HG03108 (cell line): ENCODE data around the gene GSK3B.

Experiments
- ATAC-seq: cut with Tn5 transposase; IDR thresholded peaks from one replicate; pipeline ENCODE4 v1.9.1; 2021; ENCODE audit warnings: moderate library complexity; ENCODE audit not compliant: unreplicated experiment

The GSK3B gene

DNA sequence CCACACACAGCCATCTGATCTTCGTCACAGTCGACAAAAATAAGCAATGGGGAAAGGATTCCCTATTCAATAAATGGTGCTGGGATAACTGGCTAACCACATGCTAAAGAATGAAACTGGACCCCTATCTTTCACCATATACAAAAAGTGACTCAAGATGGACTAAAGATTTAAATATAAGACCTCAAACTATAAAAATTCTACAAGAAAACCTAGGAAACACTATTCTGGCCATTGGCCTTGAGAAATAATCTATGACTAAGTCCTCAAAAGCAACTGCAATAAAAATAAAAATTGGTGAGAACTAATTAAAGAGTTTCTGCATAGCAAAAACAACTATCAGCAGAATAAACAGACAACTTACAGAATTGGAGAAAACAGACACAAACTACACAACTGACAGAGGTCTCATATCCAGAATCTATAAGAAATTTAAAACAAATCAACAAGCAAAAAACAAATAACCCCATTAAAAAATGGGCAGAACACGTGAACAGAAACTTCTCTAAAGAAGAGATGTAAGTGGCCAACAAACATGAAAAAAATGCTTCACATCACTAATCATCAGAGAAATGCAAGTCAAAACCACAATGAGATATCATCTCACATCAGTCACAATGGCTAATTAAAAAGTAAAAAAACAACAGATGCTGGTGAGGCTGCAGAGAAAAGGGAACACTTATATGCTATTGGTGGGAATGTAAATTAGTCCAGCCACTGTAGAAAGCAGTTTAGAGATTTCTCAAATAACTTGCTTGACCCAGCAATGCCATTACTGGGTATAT is 208.3 kb downstream of the GSK3B start:
- no peak for ATAC-seq

DNA sequence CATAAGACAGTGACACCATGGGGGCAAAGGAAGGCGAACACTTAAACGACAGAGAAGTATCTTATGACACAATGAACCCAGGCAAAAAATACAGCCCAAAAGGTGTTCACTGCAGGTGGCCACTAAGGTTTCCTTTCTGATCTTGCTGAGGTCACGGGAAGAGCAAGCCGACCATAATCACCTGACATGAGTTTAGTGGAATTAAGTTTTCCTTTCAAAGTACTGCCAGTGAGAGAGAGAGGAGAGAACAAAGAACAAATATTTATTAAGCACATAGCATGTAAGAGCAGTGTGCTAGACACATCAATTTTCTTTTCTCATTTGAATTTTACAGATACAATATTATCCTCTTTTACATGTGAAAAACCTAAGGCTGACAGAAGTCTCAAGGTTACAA is 210.1 kb downstream of the GSK3B start:
- ATAC-seq: no peak

DNA sequence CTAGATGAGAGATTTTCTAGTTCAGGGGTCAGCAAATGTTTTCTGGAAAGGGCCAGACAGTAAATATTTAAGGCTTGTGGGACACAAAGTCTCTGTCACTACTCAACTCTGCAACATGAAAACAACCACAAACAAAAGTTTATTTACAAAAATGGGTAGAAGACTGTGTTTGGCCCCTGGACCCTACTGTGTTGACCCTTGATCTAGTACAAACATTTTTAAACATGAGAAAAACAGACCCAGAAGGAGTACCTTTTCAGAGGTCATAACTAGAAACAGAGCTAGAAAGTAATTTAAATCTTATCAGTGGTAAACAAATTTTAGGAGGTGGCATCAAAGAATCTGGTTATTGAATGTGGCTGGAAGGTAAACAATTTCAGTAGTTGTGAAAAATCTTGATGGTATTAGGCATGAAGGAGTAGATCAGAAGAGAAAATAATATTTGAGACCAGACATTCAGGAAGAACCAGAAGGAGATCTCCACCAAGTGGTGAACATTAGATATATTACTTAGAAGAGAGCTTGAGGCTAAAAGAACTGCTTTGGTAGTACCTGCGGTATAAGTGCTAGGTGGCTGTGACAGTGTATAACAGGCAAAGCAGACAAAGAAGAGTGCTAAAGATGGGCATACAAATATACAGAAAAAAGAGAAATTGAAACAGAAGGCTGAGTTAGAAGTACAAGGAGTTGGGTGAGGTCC is 210.6 kb downstream of the GSK3B start:
- no peak for ATAC-seq

DNA sequence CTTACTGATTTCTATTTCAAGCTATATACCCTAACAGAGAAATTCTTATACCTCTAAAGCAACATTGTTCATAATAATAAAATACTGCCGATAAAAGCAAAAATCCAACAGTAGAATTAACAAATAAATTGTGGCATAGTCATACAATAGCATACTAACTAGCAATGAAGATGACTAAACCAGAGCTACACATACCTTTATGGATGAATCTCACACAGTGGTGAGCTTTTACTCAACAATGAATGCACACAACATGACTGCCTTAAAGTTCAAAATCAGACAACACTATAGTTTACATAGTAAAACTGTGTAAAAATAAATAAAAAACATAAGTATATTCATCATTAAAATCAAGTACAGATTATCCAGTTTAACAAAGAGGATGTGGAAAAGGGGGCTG is 213.3 kb downstream of the GSK3B start:
- no peak for ATAC-seq

DNA sequence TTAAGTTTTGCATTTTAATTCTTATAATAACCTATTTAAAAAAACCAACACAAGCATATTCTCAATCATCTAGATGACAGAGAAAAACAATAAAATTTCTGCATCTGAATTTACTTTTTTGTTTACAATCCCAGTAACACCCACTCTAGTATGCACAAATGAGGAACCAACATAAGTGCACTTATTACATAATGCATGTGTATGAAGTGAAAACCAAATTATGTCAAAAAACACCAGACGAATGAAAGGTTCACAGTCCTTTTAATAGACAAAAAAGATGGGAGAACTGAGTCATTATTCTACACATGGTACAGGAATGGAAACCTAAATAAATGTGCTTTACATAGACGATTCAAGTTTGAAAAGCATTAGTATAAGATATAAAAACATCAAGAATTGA is 220.6 kb downstream of the GSK3B start:
- no peak for ATAC-seq

DNA sequence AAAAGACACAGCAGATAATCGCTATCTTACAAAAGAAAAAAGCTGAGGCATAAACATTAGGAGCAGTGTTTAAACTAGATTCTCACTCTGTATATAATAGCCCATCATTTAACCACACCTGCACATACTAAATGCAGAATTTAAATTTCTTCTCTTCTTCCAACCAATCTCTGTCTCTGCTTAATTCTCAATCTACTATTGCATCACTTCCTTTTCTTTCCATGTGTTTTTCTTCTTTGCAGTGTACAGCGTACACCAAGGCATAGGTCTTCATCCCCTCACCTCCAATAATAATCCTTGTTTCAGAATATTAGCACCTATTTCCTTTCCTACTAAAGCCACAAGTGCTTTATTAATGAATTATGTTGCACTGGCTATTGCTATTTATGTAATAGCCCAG is 221.5 kb downstream of the GSK3B start:
- no peak for ATAC-seq

DNA sequence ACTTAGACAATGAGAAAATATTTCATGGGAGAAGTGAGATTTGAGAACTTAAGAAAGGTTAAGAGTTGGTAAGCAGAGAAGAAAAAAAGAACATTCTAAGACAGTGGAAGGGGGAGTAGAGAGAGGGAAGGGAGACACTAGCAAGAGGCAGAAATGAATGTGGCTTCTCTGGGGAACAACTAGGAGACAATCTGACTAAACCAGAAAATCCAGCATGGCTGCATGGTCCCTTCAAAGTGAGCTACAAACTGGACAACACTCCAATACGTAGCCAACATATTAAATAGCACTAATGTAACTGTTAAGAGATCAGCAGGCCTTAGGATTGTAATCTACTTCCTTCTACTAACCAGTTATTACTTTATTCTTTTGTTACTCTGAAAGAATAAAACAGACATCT is 222.7 kb downstream of the GSK3B start:
- ATAC-seq: no peak

DNA sequence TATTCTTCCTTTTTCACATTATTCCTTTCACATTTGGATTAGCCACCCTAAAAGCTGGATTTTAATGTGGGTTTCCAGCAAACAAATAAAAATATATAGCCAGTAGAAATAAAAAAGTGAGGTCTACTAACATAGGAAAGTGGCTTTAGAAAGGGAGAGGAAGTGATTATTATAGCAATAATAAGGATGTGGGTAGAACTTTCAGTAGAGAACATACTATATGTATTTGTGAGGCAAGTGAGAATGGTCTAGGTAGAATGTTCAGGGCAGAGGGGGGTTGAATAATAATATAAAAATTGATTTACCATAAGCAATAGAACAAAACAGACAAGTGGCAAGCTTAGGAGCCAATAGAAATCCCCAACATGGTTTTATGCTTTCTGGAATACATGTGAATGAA is 223.7 kb downstream of the GSK3B start:
- no peak for ATAC-seq

DNA sequence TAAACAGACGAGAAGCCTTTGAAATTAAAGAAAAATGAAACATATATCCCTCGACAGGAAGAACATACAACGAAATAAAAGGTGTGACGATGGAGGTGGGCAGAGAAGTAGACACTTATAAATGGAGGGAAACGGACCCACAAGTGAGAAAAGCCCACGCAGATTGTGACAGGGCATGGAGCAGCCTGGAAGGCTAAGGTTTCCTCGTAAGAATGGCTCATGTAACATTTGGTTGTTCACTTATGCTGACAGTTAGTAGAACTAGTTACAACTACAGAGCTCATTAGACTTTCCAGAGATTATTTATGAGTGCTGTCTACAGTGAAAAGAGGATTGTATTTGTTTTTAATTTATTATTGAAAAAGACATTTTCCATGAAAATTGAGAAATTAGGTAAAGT is 229.8 kb downstream of the GSK3B start:
- no peak for ATAC-seq

DNA sequence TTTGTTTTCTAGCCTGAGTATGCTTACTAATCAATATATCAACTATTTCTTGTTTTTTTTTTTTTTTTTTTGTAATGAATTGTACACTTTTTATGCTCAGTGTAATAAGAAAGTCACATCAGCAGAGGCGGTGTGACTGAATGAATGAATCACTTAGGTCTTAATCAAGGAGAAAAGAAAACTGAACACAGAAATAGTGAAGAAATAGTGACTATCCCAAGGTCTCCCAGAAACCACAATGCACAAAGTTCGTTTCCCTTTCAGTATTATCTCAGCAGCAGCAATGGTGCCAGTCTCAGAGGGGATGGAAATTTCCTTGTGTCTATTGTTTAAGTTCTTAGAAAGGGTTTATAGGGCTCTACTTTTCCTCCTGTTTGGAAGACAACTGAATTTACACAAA is 231.6 kb downstream of the GSK3B start:
- no peak for ATAC-seq

DNA sequence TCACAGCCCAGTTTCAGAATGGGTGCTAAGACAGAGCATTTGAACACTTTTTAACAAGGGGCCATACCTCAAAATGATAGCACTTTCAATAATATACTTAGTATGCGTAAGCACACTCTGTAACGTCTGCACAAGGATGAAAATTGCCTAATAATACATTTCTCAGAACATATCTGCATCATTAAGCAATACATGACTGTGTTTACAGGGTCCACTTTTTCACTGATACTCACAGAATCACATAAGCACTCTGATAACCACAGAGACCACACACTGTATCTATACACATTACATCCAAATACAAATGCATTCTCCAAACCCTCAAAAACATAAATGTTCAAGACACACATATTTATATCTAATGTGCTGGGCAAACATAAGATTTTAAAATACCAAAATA is 232.6 kb downstream of the GSK3B start:
- no peak for ATAC-seq

DNA sequence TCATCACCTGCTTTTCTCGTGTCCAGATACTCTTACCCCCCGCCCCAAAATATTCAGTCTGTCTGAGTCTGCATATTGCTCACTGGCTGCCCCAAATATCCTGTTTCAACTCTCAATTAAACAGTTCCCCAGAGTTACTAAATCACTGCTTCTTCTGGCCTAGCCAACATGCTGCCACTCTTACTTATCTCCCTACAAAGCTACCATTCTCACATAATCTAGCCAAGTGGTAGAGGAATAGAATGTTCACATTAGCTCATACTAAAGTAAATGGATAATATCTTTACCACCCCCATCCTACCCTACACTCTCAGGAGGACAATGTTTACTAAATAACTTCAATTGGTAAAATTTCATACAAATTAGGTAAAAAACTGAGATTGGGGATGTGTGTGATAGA is 234.5 kb downstream of the GSK3B start:
- no peak for ATAC-seq

DNA sequence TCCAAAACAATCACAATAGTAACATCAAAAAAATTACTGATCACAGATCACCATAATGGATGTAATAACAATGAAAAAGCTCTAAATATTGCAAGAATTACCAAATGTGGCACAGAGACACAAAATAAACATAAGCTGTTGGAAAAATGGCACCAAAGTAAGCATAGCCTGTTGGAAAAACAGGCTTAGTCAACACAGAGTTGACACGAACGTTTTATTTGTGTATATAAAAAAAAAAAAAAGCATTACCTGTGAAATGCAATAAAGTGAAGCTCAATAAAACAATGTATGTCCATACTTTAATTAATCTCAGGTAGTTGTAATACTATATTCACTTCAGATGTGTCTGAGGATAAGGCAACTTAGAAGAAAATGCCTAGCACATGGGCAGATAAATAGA is 235.3 kb downstream of the GSK3B start:
- ATAC-seq: no peak

DNA sequence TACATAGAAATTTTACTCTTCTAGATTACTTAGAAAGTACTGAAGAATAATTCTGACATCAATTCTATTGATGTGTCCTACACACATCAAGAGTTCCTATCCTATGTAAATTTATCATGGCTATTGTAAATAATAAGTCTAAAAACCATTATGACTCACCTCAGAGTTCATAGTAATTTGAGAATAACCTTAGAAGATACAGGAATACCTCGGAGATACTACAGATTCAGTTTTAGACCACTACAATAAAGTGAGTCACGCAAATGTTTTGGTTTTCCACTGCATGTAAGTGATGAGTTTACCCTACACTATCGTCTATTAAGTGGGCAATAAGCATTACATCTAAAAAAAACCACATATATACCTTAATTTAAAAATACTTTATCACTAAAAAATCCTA is 237.6 kb downstream of the GSK3B start:
- ATAC-seq: no peak

DNA sequence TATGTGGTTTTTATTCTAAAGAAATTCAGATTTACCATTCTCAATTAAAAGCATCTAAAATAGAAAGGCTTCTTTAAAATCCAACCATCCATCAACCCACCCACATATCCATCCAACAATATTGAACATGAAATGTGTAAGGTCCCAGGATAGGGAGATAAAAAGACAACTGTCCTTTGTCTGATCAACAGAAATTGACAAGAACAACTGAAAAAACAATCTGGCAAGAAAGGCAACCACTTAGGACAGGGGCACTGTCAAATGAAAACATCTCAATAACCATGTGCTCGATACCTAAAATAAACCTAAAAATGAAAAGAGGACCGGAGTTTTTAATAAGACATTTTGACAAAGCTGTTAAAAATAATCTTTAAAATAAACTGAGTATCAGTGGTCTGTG is 245.1 kb downstream of the GSK3B start:
- ATAC-seq: no peak

DNA sequence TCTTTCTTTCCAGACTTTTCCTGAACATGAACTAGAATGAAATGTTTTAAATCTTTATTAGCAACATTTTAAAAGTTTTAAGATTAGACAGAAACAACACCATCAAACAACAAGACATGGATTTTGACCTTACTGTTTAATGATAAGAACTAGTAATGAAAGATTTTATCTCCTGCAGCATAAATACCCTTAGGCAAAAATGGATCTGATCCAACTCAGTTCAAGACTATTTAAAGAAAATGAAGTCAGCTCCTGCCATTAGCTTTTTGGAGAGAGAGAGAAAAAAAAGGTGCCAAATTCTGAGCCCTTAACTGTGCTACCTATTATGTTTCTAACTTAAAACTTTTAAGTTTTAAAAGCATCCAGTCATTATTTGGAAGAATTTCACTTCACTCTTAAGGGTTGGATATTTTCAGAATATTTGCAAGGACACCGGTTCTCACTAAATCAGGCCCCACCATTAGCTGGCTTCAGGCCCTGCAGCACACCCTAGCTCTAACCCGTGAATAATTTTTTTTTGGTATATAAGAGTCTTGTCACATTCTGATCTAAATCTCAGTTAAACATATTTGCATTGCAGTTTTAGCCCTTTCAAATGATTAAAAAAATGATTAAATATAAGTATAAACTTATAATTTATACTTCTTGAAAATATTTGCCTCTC is 252.3 kb downstream of the GSK3B start:
- ATAC-seq: no peak

DNA sequence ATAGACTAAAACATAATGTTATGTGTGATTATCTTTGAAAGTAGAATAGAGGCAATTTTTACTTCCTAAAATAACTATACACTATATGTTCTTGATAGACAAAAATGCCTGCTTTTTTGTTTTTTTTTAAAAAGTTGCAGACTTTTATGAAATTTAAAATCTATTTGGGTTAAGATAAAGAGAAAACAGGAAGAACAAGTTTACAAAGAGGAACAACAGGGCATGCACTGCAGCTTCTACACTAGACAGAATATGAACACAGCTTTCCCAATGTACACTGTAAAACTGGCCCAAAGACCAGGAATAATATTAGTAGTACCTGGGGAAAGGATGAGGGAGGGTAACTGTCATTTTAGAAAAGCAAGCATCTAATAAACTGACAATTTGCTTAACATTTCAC is 258.7 kb downstream of the GSK3B start:
- no peak for ATAC-seq

DNA sequence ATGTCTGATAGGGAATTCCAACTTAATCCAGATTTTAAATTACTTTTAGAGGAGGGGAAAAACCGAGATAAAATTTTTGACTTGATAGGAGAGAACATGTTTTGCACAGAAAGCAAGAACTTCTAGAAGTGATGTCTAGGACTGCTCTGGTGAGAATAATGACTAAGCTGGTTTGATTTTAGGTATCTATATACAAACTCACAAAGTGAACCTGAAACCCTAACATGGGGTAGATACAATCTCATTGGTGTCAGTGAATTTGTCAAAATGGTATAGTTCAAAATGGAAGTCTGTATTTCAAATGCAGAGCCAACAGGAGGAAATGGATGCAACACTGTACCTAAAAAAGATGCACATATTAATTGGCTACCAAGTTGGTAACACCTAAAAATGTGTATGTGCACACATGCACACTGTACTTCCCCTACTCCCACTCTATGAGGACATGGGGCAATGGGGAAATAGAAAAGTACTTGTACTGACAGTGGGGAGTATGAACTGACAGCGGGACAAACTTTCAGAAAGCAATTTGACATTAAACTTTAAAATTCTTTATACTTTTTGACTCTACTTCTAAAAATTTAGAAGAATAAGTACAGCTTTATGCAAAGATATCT is 259.4 kb downstream of the GSK3B start:
- no peak for ATAC-seq

DNA sequence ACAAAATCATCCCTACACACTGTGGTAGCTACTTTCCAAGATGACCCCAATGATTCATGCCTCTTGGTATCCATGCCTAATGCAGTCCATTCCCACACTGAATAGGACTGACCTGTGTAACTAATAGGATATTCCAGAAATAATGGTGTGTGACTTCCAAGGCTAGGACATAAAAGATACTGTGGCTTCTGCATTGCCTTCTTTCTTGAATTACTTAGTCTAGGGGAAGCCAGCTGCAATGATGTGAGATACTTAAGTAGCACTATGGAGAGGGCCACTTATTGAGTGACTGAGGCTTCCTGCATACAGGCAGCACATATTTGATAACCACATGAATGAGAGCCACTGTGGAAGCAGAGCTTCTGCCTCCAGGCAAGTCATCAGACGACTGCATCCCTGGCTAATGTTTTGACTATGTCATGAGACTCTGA is 262.3 kb downstream of the GSK3B start:
- no peak for ATAC-seq

DNA sequence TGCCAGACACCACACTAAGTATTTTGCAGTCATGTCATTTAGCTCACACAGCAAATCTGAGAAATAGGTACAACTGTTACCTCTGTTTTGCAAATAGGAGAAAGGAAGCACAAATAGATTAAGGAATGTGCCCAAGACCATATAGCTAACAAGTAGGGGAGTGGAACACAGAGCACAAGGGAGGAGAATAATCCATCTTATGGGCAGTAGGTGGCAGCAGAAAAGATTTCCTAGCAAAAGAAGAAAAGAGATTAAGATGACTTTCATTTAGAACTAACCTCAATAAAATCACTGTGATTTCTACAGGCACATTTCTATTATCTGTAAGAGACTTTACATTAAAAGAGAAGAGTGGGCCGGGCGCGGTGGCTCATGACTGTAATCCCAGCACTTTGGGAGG is 263.2 kb downstream of the GSK3B start:
- ATAC-seq: no peak

DNA sequence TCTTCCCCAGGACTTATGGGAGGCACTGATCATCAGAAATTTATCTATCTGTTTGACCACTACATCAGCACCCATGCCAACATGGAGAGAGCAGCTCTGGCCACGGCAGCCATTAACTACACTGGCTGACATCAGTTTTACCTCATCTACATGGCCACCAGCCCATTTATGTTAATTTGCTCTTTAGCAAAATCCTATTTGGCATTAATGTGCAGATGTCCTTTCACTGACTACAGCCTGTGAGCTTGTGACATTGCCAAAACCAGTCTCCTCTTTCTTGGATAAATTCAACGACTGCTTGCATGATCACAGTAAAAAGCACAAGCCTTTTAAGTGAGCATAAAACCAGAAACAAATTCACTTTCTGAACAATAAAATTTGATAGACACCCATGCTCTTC is 264.8 kb downstream of the GSK3B start:
- ATAC-seq: no peak
